ENCODE results near the gene FXYD2.

DNA sequence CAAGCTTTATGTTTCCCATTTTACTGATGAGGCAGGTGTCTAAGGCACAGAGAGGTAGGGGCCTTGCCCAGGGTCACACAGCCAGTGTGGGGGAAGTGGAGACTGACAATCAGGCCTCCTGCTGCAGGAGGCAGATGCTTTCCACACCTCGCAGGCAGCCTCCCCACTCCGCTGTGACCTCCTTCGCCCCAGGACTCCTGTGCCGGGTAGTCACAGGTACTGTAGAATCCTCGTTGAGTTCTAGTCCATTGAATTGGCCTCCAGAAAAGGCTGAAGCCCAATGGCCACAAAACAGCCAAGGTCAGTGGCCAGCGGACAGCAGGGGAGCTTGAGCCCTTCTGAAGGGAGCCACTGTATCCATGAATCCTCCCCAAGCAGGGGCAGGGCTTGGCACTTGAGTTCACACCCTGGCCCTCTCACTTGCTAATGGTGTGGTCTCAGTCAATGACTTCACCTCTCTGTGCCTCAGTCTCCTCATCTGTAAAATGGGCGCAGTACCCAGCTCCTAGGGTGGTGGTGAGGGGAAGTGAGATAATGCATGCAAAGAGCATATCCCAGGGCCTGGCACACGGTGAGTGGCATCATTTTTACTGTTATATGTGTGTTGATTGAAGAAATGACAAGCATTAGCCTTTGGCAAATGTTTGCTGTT lies 1.1 kb upstream of the FXYD2 start:
- TF ChIP-seq CREB1 (IDR thresholded peaks at IDR 0.05) (no peak), CBX5 (IDR thresholded peaks at IDR 0.05; ENCODE audit: low read depth, low read length) (no peak)
